ENCODE data around the gene DDX39A.
A peak's percentile ranks its signal among the peaks of the same experiment; 100 is the strongest.
"Not testable (repeated sequence)": the region's sequence is repeated elsewhere in the genome, so short reads cannot be mapped to it uniquely, and the experiment has no call there.

The DDX39A gene

DNA sequence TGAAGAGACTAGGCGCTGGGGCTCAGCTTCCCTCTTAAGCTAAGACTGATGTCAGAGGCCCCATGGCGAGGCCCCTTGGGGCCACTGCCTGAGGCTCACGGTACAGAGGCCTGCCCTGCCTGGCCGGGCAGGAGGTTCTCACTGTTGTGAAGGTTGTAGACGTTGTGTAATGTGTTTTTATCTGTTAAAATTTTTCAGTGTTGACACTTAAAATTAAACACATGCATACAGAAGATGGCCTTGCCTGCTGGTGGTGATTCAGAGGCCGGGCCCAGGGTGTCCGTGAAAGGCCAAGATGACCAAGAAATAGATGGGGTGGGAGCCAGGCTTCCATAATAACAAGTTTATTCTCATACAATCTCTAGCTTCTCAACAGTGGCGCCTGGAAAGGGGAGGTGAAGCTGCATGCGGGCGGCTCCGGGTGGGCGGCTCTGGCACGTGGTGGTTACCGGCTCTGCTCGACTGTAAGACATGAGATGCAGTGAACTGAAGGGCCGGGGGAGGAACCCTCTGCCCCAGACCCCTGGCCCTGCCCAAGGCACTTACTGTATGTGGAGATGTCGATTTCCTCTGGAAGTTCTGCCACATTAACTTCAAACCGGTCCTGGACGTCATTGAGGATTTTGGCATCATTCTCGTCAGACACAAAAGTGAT is 10.5 kb downstream of the DDX39A start:
- DNase-seq (ENCODE audit: low read depth), result no peak

DNA sequence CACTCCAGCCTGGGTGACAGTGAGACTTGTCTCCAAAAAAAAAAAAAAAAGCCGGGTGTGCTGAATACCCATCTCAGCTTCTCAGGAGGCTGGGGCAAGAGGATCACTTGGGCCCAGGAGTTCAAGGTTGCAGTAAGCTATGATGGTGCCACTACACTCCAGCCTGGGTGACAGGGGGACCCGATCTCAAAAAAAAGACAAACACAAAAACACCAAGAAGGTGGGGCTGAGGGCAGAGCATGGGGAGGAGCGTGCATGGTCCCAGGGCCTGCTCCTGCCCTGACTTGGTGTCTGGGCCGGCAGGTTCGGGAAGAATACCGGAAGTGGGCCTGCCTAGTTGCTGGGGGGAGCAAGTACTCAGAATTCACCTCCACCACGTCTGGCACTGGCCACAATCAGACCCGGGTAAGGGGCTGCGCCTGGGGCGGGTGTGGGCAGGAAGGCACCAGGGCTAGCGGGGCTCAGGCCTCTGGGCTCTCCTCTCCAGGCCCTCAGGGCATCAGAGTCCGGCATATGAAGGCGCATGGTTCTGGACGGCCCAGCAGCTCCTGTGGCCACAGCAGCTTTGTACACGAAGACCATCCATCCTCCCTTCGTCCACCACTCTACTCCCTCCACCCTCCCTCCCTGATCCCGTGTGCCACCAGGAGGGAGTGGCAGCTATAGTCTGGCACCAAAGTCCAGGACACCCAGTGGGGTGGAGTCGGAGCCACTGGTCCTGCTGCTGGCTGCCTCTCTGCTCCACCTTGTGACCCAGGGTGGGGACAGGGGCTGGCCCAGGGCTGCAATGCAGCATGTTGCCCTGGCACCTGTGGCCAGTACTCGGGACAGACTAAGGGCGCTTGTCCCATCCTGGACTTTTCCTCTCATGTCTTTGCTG is 11.3 kb downstream of the DDX39A start:
- no peak for DNase-seq (ENCODE audit: low read depth)

DNA sequence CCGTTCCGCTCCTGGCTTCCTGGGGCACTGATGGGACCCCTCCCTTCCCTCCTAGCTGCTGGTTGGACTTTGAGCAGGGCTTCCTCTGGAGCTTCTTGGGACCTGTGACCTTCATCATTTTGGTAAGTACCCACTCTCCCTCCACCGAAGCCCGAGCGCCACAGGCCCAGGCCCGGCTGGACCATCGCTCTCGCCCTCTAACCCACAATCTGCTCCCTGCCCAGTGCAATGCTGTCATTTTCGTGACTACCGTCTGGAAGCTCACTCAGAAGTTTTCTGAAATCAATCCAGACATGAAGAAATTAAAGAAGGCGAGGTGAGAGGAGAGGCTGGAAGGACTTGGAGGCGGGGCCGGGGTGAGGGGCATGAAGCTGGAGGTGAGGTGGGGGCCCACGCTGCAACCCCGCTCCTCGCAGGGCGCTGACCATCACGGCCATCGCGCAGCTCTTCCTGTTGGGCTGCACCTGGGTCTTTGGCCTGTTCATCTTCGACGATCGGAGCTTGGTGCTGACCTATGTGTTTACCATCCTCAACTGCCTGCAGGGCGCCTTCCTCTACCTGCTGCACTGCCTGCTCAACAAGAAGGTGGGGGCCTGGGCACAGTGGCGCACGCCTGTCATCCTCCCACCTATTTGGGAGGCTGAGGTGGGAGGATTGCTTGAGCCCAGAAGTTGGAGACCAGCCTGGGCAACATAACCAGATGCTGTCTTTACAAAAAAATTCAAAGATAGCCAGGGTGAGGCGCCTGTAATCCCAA is 12.3 kb downstream of the DDX39A start:
- no peak for DNase-seq (ENCODE audit: low read depth)

GRCh38 chr19:14405758-14406644 is 13.1 kb downstream of the DDX39A start:
- DNase-seq (ENCODE audit: low read depth), result peak; percentile 84

GRCh38 chr19:14405380-14405757 is 13.8 kb downstream of the DDX39A start:
- no peak for DNase-seq (ENCODE audit: low read depth)

GRCh38 chr19:14404312-14404711 is 14.8 kb downstream of the DDX39A start:
- no peak for DNase-seq (ENCODE audit: low read depth)

DNA sequence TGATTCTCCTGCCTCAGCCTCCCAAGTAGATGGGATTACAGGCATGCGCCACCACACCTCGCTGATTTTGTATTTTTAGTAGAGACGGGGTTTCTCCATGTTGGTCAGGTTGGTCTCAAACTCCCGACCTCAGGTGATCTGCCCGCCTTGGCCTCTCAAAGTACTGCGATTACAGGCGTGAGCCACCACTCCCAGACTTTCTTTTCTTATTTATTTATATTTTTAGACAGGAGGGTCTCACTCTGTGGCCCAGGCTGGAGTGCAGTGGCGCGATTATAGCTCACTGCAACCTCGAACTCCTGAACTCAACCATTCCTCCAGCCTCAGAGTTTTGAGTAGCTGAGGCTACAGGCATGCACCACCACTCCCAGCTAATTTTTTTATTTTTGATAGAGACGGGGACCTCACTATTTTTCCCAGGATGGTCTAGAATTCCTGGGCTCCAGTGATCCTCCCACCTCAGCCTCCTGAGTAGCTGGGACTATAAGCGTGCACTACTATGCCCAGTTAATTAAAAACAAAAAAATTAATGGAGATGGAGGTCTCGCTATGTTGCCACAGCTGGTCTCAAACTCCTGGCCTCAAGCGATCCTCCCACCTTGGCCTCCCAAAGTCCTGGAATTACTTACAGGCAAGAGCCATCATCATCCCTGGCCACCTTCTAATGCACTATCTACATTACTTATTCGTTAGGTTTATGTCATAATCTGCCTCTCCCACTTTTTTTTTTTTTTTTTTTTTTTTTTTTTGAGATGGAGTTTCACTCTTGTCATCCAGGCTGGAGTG is 15.8 kb downstream of the DDX39A start:
- DNase-seq (ENCODE audit: low read depth), result not testable (repeated sequence)

- DNase-seq (ENCODE audit: low read depth), result no peak
These were observed 16.6 kb downstream of the DDX39A start for GRCh38 chr19:14402332-14403144.

DNA sequence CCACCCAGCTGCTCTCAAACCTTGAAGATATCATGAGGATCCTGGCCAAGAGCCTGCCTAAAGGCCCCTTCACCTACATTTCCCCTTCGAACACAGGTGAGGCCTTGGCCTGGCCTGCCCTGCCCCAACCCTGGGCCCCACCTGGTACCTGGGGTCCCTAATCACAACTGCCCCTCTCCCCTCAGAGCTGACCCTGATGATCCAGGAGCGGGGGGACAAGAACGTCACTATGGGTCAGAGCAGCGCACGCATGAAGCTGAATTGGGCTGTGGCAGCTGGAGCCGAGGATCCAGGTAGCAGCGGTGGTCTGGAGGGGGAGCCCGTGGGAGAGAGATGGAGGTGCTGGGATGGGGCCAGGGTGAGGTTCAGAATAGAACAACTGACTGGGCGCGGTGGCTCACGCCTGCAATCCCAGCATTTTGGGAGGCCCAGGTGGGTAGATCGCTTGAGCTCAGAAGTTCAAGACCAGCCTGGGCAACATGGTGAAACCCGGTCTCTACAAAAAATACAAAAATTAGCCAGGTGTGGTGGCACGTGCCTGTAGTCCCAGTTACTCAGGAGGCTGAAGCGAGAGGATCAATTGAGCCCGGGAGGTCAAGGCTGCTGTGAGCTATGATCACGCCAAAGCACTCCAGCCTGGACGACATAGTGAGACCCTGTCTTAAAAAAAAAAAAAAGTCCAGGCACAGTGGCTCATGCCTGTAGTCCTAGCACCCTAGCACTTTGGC is 17.5 kb downstream of the DDX39A start:
- no peak for DNase-seq (ENCODE audit: low read depth)

- no peak for DNase-seq (ENCODE audit: low read depth)
These were observed 18.1 kb downstream of the DDX39A start for GRCh38 chr19:14400951-14401431.

DNA sequence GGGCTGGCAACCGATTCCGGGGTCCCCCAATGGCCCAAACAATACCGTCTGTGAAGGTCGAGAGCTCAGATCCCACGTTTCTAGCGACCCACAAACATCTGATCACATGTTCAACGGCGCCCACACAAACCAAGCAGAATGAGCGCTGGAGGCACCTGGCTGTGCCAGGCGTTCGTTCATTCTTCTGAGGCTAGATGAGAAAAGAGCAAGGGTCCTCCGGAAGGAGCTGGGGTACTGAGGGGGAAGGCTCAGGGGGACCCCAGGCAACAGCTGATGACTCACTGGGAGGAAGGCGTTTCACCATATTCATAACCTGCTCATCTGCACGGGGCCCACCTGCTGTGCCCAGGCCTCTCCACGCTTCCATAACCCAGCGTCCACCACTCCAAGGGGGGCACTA is 22.0 kb downstream of the DDX39A start:
- not testable (repeated sequence) for DNase-seq (ENCODE audit: low read depth)

DNA sequence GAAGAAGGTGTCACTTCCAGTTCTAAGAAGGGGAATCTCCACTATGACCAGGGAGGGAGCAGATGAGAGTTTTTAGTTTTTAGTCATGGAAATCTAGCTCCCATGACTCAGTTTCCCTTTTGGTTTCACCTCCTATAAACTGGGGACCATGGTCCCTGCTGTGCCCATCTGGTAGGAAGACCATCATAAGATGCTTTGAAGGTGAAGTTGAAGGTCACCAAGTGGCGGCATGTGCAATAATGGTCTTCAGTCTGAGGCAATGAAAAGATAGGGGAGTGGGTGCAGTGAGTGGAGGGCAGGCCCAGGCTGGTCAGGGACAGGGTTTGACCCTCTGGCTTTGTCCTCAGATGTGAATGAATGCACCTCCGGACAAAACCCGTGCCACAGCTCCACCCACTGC is 22.4 kb downstream of the DDX39A start:
- not testable (repeated sequence) for DNase-seq (ENCODE audit: low read depth)

DNA sequence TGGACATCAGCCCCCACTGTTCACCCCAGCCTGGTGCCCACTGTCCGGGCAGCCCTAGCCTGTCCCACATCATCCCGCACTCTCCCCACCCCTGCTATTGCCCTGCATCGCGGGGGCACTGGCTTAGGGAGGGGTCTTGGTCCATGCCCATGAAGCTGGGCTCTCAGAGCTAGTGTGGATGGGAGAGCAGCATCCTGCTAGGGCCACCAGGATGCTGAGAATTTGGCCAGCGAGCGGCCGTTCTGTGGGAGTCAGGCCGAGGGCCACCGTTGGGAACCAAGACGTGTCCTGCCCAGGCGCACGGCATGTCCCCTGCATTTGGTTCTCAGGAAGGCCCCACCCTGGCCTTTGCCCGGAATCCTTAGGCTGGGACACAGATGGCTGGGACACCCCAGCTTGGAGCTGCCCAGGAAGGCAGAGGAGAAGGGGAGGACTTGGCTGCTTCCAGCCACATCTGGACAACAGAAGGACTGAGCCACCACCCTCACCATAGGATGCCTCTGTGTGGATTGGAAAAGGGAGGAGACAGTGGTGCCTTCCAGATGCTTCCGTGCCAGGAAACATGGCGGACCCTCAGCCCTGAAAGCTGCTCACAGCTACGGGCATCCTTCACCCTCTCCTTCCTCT is 23.3 kb downstream of the DDX39A start:
- DNase-seq (ENCODE audit: low read depth), result no peak

DNA sequence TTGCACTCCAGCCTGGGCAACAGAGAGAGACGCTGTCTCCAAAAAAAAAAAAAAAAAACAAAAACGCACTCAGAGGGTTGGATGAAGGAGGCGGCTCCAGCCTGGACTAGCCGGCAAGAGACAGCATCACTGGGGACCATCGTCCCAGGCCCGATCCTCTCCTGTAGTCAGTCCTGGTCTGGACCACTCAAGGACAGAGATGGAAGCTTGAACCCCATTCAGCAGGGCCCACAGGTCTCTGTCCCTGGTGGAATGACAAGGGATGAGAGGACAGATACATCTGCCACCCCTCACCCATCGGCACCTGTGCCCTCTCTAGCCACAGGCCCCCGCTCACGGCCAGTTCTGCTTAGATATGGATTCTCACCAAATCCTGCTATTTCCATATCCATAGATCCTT is 23.9 kb downstream of the DDX39A start:
- DNase-seq (ENCODE audit: low read depth), result no peak

DNA sequence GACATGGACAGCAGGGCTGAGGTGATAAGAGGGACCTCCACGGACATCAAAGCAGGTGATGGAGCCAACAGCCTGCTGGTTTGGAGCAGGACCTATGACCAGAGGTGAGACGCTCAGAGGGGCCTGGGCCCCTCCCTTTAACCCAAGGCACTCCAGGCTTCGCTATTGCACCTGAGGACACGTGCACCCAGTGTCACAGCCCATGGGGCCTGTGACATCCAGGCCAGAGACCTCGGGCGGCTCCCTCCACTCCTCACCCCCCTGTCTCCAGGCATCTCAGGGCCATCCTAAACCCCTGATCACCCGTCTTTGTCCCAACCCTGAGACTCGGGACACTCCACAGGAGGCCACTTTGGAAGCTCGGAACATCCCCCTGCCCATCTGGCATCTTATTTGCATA is 25.0 kb downstream of the DDX39A start:
- no peak for DNase-seq (ENCODE audit: low read depth)

- DNase-seq (ENCODE audit: low read depth), result no peak
These were observed 25.8 kb downstream of the DDX39A start for GRCh38 chr19:14393329-14393728.

DNA sequence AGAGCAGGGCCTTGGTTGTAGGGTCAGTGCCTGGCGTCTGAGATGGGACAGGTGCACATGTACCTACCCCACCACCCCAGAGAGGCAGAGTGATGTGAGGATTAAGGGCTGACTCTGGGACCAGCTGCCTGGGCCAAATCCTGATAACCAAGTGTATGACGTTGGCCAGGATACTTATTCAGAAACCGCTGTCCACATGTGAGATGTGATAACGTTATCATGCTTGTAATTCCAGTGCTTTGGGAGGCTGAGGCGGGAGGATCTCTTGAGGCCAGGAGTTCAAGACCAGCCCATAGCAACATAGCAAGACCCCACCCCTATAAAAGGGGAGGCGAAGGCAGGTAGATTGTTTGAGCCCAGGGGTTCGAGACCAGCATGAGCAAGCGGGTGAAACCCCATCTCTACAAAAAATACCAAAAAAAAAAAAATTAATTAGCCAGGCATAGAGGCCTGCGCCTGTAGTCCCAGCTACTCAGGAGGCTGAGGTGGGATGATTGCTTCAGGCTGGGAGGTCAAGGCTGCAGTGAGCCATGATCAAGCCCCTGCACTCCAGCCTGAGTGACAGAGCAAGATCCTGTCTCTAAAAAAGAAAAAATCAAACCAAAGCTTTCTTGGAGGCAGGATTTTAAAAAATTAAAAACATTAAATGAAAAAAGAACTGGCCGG is 27.9 kb downstream of the DDX39A start:
- no peak for DNase-seq (ENCODE audit: low read depth)

DNA sequence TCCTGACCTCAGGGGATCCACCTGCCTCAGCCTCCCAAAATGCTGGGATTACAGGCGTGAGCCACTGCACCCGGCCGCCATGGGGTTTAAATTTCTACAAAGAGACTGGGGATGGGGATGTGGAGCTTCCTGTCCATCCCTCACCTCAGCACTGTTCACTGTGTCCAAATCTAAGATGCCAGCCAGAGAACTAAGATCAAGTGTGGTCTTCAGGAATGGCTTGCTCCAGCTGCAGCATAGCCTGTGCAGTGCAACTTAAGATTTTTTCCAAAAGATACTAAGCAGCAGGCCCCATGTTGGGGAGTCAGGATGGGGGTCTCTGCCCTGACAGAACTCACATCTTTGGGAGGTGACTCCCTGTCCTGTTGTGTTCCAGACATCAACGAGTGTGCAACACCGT is 28.6 kb downstream of the DDX39A start:
- DNase-seq (ENCODE audit: low read depth), result no peak

Data from activated T-cell treated with anti-CD3 and anti-CD28 coated beads for 1 hour (primary cell).